ENCODE data around the gene TCF7L2. TPM values are rescaled to one million over a fixed set of nuclear protein-coding genes. Genes with fewer than 3 reads are reported as not detected.

The TCF7L2 gene
- total and polyA plus RNA-seq, 2 donors: 1.4 to 11.1 TPM

GRCh38 chr10:113091920-113092319, 141.9 kb downstream of the TCF7L2 start:
- H3K36me3 ChIP-seq (ENCODE audit: control insufficient read depth in 2 of 2, insufficient read depth in 2 of 2, low read length in 1 of 2): peaks cover 0 to 3% of the 10 kb centered on the region in 2 donors
- no peak overlapping the region for H3K27ac ChIP-seq (ENCODE audit: low read depth in 1 of 2, low read length in 1 of 2)
- H3K9me3 ChIP-seq (ENCODE audit: control insufficient read depth in 2 of 2, insufficient read depth in 1 of 2, low read length in 1 of 2): no peaks in the 10 kb centered on the region
- H3K4me1 ChIP-seq (ENCODE audit: control insufficient read depth in 2 of 2, insufficient read depth in 2 of 2, low read length in 2 of 2): peaks cover 0 to 2% of the 10 kb centered on the region in 2 donors
- H3K27me3 ChIP-seq (ENCODE audit: control insufficient read depth in 2 of 2, insufficient read depth in 1 of 2, low read length in 1 of 2): no peaks in the 10 kb centered on the region
- WGBS: 98% methylated on average over 4 of the region's 4 CpGs
- no peak overlapping the region for H3K4me3 ChIP-seq (ENCODE audit: low read length in 2 of 2)
- no peak for DNase-seq (ENCODE audit: low read depth in 6 of 9, low spot score in 9 of 9)

GRCh38 chr10:113093188-113094113, 143.4 kb downstream of the TCF7L2 start:
- no peak for DNase-seq (ENCODE audit: low read depth in 6 of 9, low spot score in 9 of 9)
- Histone ChIP-seq H3K4me3 (ENCODE audit: low read length in 2 of 2) (no peak overlapping the region), H3K36me3 (ENCODE audit: control insufficient read depth in 2 of 2, insufficient read depth in 2 of 2, low read length in 1 of 2) (peaks cover 0 to 3% of the 10 kb centered on the region in 2 donors), H3K27ac (ENCODE audit: low read depth in 1 of 2, low read length in 1 of 2) (no peak overlapping the region), H3K9me3 (ENCODE audit: control insufficient read depth in 2 of 2, insufficient read depth in 1 of 2, low read length in 1 of 2) (no peaks in the 10 kb centered on the region), H3K4me1 (ENCODE audit: control insufficient read depth in 2 of 2, insufficient read depth in 2 of 2, low read length in 2 of 2) (peaks cover 0 to 5% of the 10 kb centered on the region in 2 donors), H3K27me3 (ENCODE audit: control insufficient read depth in 2 of 2, insufficient read depth in 1 of 2, low read length in 1 of 2) (no peaks in the 10 kb centered on the region)
- 97% methylated on average over 10 of the region's 10 CpGs for WGBS

GRCh38 chr10:113094114-113094486, 144.1 kb downstream of the TCF7L2 start:
- H3K9me3 ChIP-seq (ENCODE audit: control insufficient read depth in 2 of 2, insufficient read depth in 1 of 2, low read length in 1 of 2): no peaks in the 10 kb centered on the region
- WGBS: 31% methylated on average over 3 of the region's 3 CpGs
- H3K4me3 ChIP-seq (ENCODE audit: low read length in 2 of 2): no peak overlapping the region
- peak in 1 of 9 donors; percentile 27 for DNase-seq (ENCODE audit: low read depth in 6 of 9, low spot score in 9 of 9)
- H3K27ac ChIP-seq (ENCODE audit: low read depth in 1 of 2, low read length in 1 of 2): no peak overlapping the region
- H3K4me1 ChIP-seq (ENCODE audit: control insufficient read depth in 2 of 2, insufficient read depth in 2 of 2, low read length in 2 of 2): peaks cover 0 to 7% of the 10 kb centered on the region in 2 donors
- H3K36me3 ChIP-seq (ENCODE audit: control insufficient read depth in 2 of 2, insufficient read depth in 2 of 2, low read length in 1 of 2): peaks cover 0 to 3% of the 10 kb centered on the region in 2 donors
- no peaks in the 10 kb centered on the region for H3K27me3 ChIP-seq (ENCODE audit: control insufficient read depth in 2 of 2, insufficient read depth in 1 of 2, low read length in 1 of 2)

DNA sequence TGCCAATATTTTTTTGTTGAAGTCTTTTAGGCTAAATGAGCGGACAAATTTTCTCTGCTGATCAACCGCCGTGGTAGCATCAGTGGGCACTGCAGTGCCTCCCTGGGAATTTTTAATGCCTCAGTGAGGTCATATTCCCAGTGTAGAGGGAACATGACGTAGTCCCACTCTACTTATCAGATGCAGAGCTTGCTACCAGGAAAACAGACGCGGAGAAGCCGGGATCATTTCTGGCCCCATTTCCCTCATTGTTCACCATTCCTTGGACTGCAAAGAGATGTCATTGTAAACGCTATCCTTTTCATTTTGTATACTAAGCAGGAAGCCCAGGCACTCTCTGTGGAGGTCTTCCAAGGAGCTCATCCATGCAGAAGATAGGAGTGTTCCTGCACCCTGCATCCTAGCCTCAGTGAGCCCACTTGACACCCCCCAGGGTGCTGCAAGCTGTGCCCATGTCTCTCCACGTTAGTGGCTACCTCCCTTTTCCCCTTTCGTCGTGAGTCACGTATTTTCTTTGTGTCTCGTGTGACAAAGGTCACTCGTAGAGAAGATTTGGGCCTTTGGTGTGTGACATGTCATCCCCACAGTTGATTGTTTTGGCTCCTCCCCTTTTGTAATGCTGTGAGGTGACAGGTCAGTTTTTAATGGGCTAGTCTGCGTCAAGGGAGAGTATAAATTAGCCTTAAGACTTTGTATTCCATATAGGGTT, 145.5 kb downstream of the TCF7L2 start:
- no peak overlapping the region for H3K27ac ChIP-seq (ENCODE audit: low read depth in 1 of 2, low read length in 1 of 2)
- H3K27me3 ChIP-seq (ENCODE audit: control insufficient read depth in 2 of 2, insufficient read depth in 1 of 2, low read length in 1 of 2): no peaks in the 10 kb centered on the region
- DNase-seq (ENCODE audit: low read depth in 6 of 9, low spot score in 9 of 9): no peak
- H3K4me1 ChIP-seq (ENCODE audit: control insufficient read depth in 2 of 2, insufficient read depth in 2 of 2, low read length in 2 of 2): peaks cover 0 to 11% of the 10 kb centered on the region in 2 donors
- H3K4me3 ChIP-seq (ENCODE audit: low read length in 2 of 2): no peak overlapping the region
- WGBS: 95% methylated on average over 15 of the region's 15 CpGs
- H3K36me3 ChIP-seq (ENCODE audit: control insufficient read depth in 2 of 2, insufficient read depth in 2 of 2, low read length in 1 of 2): peaks cover 0 to 3% of the 10 kb centered on the region in 2 donors
- no peaks in the 10 kb centered on the region for H3K9me3 ChIP-seq (ENCODE audit: control insufficient read depth in 2 of 2, insufficient read depth in 1 of 2, low read length in 1 of 2)

DNA sequence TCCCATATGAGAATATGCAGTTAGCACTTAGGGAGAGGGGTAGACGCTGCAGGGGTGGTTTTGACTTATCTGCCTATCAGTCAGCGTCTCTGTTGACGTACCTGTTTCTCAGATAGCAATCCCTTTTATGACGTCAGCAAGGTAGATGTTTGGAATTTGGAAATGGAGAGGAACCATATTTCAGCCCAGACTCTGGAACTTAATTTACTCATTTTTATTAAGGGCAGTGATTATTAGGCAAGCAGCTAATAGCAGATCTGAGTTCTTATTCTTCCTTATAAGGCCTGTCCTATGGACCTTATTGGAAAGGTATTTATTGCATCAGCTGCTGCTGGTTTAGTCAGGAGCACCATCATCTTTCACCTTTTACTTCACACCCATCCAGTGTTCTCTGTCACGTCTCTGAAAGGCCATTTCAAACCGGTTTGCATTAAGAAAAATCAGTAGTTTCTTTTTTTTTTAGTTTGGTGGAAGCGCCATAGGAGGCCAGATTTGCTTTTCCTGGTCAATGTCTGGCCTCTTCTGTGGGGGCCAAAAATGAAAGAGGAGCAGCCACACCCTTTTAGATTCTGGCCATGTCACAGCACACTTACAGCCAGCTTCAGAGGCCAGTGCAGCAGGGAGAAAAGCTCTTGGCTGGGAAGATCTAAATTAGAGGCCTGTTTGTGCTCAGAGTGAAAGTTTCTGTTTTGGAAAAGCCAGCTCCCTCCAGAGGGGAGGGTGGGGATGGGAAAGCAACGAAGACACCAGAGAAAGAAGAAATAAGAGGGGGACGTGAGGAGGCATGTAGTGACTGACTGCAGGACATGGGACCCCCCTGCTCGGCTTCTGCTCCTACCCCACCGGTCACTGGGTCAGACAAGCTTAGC, 146.3 kb downstream of the TCF7L2 start:
- no peaks in the 10 kb centered on the region for H3K9me3 ChIP-seq (ENCODE audit: control insufficient read depth in 2 of 2, insufficient read depth in 1 of 2, low read length in 1 of 2)
- no peak overlapping the region for H3K4me3 ChIP-seq (ENCODE audit: low read length in 2 of 2)
- WGBS: 94% methylated on average over 11 of the region's 11 CpGs
- peaks cover 0 to 3% of the 10 kb centered on the region in 2 donors for H3K36me3 ChIP-seq (ENCODE audit: control insufficient read depth in 2 of 2, insufficient read depth in 2 of 2, low read length in 1 of 2)
- no peaks in the 10 kb centered on the region for H3K27me3 ChIP-seq (ENCODE audit: control insufficient read depth in 2 of 2, insufficient read depth in 1 of 2, low read length in 1 of 2)
- no peak for DNase-seq (ENCODE audit: low read depth in 6 of 9, low spot score in 9 of 9)
- H3K4me1 ChIP-seq (ENCODE audit: control insufficient read depth in 2 of 2, insufficient read depth in 2 of 2, low read length in 2 of 2): peaks cover 0 to 11% of the 10 kb centered on the region in 2 donors
- no peak overlapping the region for H3K27ac ChIP-seq (ENCODE audit: low read depth in 1 of 2, low read length in 1 of 2)

GRCh38 chr10:113097036-113097435, 147.0 kb downstream of the TCF7L2 start:
- H3K4me1 ChIP-seq (ENCODE audit: control insufficient read depth in 2 of 2, insufficient read depth in 2 of 2, low read length in 2 of 2): peaks cover 0 to 11% of the 10 kb centered on the region in 2 donors
- no peak for DNase-seq (ENCODE audit: low read depth in 6 of 9, low spot score in 9 of 9)
- no peaks in the 10 kb centered on the region for H3K27me3 ChIP-seq (ENCODE audit: control insufficient read depth in 2 of 2, insufficient read depth in 1 of 2, low read length in 1 of 2)
- no peaks in the 10 kb centered on the region for H3K9me3 ChIP-seq (ENCODE audit: control insufficient read depth in 2 of 2, insufficient read depth in 1 of 2, low read length in 1 of 2)
- WGBS: 82% methylated on average over 6 of the region's 6 CpGs
- H3K27ac ChIP-seq (ENCODE audit: low read depth in 1 of 2, low read length in 1 of 2): no peak overlapping the region
- peaks cover 0 to 3% of the 10 kb centered on the region in 2 donors for H3K36me3 ChIP-seq (ENCODE audit: control insufficient read depth in 2 of 2, insufficient read depth in 2 of 2, low read length in 1 of 2)
- no peak overlapping the region for H3K4me3 ChIP-seq (ENCODE audit: low read length in 2 of 2)

- H3K36me3 ChIP-seq (ENCODE audit: control insufficient read depth in 2 of 2, insufficient read depth in 2 of 2, low read length in 1 of 2): peaks cover 0 to 3% of the 10 kb centered on the region in 2 donors
- H3K9me3 ChIP-seq (ENCODE audit: control insufficient read depth in 2 of 2, insufficient read depth in 1 of 2, low read length in 1 of 2): no peaks in the 10 kb centered on the region
- no peaks in the 10 kb centered on the region for H3K27me3 ChIP-seq (ENCODE audit: control insufficient read depth in 2 of 2, insufficient read depth in 1 of 2, low read length in 1 of 2)
- no peak overlapping the region for H3K4me3 ChIP-seq (ENCODE audit: low read length in 2 of 2)
- WGBS: 85% methylated on average over 13 of the region's 13 CpGs
- DNase-seq (ENCODE audit: low read depth in 6 of 9, low spot score in 9 of 9): peak in 1 of 9 donors; percentile 24
- H3K4me1 ChIP-seq (ENCODE audit: control insufficient read depth in 2 of 2, insufficient read depth in 2 of 2, low read length in 2 of 2): peaks cover 0 to 23% of the 10 kb centered on the region in 2 donors
- H3K27ac ChIP-seq (ENCODE audit: low read depth in 1 of 2, low read length in 1 of 2): peak overlapping the region in 1 of 2 donors; percentile 20
Measured at GRCh38 chr10:113099431-113100183, 149.6 kb downstream of the TCF7L2 start.

- Histone ChIP-seq H3K27me3 (ENCODE audit: control insufficient read depth in 2 of 2, insufficient read depth in 1 of 2, low read length in 1 of 2) (no peaks in the 10 kb centered on the region), H3K4me1 (ENCODE audit: control insufficient read depth in 2 of 2, insufficient read depth in 2 of 2, low read length in 2 of 2) (peaks cover 0 to 23% of the 10 kb centered on the region in 2 donors), H3K27ac (ENCODE audit: low read depth in 1 of 2, low read length in 1 of 2) (no peak overlapping the region), H3K9me3 (ENCODE audit: control insufficient read depth in 2 of 2, insufficient read depth in 1 of 2, low read length in 1 of 2) (no peaks in the 10 kb centered on the region), H3K36me3 (ENCODE audit: control insufficient read depth in 2 of 2, insufficient read depth in 2 of 2, low read length in 1 of 2) (peaks cover 0 to 3% of the 10 kb centered on the region in 2 donors), H3K4me3 (ENCODE audit: low read length in 2 of 2) (no peak overlapping the region)
- 94% methylated on average over 7 of the region's 7 CpGs for WGBS
- no peak for DNase-seq (ENCODE audit: low read depth in 6 of 9, low spot score in 9 of 9)
Measured at GRCh38 chr10:113100281-113100680, 150.2 kb downstream of the TCF7L2 start.
